IPS-20b (cell line): Measurements from ENCODE around the gene SGSM2.
"Not testable (repeated sequence)": the region's sequence is repeated elsewhere in the genome, so short reads cannot be mapped to it uniquely, and the experiment has no call there.

Experiments used
- H3K27ac ChIP-seq: one replicate; pipeline ENCODE4 v1.5.1; 2013; ENCODE audit warnings: low read length
- H3K27me3 ChIP-seq: 2 replicates; pipeline ENCODE4 v1.6.1; 2013; ENCODE audit warnings: mild to moderate bottlenecking, low read length, inconsistent platforms; ENCODE audit not compliant: insufficient read depth
- H3K36me3 ChIP-seq: 2 replicates; pipeline ENCODE4 v1.6.1; 2013; ENCODE audit warnings: low read depth, mild to moderate bottlenecking, inconsistent platforms, low read length, moderate library complexity; ENCODE audit not compliant: insufficient read depth
- H3K4me1 ChIP-seq: 2 replicates; pipeline ENCODE4 v1.6.1; 2013; ENCODE audit warnings: mild to moderate bottlenecking, control low read depth, inconsistent platforms, low read length, moderate library complexity; ENCODE audit not compliant: insufficient read depth
- H3K4me3 ChIP-seq: 2 replicates; pipeline ENCODE4 v1.5.1; 2013; ENCODE audit warnings: mild to moderate bottlenecking, low read length, inconsistent platforms
- H3K9ac ChIP-seq: 2 replicates; pipeline ENCODE4 v1.6.1; 2013; ENCODE audit warnings: low read depth, mild to moderate bottlenecking, inconsistent platforms, low read length, moderate library complexity
- H3K9me3 ChIP-seq: 2 replicates; pipeline ENCODE4 v1.6.1; 2013; ENCODE audit warnings: mild to moderate bottlenecking, low read depth, low read length, inconsistent platforms; ENCODE audit not compliant: insufficient read depth

The SGSM2 gene

DNA sequence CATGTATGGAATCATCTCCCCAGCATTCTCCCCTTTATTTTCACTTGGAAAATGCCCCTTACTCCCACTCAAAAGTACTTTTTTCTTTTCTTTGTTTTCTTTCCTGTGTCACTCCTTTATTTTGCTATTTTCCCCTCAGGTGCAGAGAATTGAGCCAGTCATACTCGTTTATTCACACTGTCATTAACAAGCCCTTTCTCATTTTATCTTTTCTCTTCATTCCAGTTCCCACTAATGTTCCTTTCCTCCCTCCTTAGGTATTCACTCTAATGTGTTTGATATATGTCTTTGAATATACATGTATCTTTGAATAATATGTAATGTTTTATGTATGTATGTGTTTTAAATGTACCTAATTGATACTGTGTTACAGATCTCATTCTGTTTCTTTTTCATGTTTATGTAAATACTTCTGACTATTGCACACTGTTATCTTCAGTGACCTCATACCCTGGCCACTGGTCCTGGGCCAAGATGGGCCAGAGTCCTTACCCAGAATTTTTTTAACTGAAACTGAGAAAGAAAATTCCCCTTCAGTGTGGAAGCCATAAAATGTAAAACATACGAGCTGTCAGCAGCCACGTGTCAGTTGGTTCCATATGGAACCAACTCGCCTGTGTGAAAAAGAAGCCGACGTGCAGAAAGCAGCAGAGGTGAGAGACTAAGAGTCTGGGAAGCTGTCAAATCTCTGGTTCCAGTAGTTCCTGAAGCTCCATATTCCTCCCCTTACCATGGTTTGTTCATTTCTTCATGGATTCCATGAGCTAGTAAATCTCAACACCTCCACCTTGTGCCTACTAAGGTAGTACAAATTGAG lies 27.8 kb upstream of the SGSM2 start:
- no peak overlapping the region for H3K27ac ChIP-seq
- H3K9me3 ChIP-seq, result no peaks in the 10 kb centered on the region
- H3K36me3 ChIP-seq, result no peaks in the 10 kb centered on the region
- H3K4me3 ChIP-seq, result no peak overlapping the region
- no peak overlapping the region for H3K9ac ChIP-seq
- H3K4me1 ChIP-seq, result no peaks in the 10 kb centered on the region
- no peaks in the 10 kb centered on the region for H3K27me3 ChIP-seq

DNA sequence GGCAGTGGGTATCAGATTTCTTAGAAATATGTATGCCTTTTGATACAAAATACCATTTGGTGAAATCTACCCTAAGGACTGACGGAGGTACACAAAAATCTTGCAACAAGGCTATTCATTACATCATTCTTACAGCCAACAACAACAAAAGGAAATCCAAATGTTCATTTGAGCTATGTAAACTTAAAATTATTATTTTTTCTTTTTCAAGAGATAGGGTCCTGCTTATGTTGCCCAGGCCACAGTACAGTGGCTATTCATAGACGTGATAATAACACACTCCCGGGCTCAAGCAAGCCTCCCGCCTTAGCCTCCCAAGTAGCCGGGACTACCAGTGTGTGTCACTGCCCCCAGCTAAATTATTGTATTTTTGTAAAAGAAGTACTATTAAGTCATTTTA lies 24.6 kb upstream of the SGSM2 start:
- Histone ChIP-seq H3K27ac (no peak overlapping the region), H3K9ac (no peak overlapping the region), H3K36me3 (no peaks in the 10 kb centered on the region), H3K27me3 (no peaks in the 10 kb centered on the region), H3K4me1 (no peaks in the 10 kb centered on the region), H3K4me3 (no peak overlapping the region), H3K9me3 (no peaks in the 10 kb centered on the region)

DNA sequence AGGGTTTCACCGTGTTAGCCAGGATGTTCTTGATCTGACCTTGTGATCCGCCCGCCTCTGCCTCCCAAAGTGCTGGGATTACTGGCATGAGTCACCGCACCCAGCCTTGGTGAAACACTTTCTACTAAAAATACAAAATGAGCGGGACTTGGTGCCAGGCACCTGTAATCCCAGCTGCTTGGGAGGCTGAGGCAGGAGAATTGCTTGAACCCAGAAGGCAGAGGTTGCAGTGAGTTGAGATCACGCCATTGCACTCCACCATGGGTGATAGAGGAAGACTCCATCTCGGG lies 20.4 kb upstream of the SGSM2 start:
- not testable (repeated sequence) for H3K4me1 ChIP-seq, H3K9ac ChIP-seq, H3K36me3 ChIP-seq, H3K27me3 ChIP-seq, H3K9me3 ChIP-seq, H3K27ac ChIP-seq, H3K4me3 ChIP-seq

DNA sequence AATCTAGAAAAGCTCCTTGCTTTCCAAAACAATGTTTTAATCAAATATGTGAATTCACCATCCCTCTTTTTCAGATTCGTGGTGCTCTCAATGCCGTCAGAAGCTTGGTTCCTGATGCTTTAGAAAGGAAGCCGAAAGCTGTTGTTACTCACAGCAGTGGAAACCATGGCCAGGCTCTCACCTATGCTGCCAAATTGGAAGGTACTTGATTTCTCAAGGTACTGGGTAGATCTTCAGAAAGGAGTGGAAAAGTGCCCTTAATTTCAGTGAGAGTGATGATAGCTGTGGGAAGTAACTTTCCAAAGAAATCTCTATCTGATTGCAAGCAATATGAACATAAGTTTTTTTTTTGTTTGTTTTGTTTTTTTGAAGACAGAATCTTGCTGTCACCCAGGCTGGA lies 19.5 kb upstream of the SGSM2 start:
- no peak overlapping the region for H3K9ac ChIP-seq
- H3K27me3 ChIP-seq, result no peaks in the 10 kb centered on the region

DNA sequence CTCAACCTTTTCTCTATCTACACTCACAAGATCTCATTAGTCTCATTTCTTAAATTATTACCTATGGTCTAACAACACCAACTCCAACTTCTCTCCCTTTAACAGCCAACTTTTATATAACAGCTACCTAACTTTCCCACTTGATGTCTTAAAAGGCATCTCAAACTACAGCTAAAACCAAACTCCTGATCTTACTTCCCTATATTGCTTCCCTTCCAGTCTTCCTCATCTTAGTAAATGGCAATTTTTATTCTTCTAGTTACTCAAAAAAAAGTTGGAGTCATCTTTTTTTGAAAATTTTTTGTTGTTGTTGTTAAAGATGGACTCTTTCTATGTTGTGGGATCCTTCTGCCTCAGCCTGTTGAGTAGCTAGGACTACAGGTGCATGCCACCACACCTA lies 18.2 kb upstream of the SGSM2 start:
- H3K4me3 ChIP-seq, result no peak overlapping the region
- no peaks in the 10 kb centered on the region for H3K27me3 ChIP-seq
- H3K36me3 ChIP-seq, result peaks cover 19% of the 10 kb centered on the region
- H3K9ac ChIP-seq, result no peak overlapping the region
- H3K9me3 ChIP-seq, result no peaks in the 10 kb centered on the region
- H3K4me1 ChIP-seq, result no peaks in the 10 kb centered on the region
- H3K27ac ChIP-seq, result no peak overlapping the region

More for the DNA sequence above, 19.5 kb upstream of the SGSM2 start:
- no peak overlapping the region for H3K27ac ChIP-seq
- no peak overlapping the region for H3K4me3 ChIP-seq
- H3K4me1 ChIP-seq, result no peaks in the 10 kb centered on the region
- H3K36me3 ChIP-seq, result peaks cover 7% of the 10 kb centered on the region
- no peaks in the 10 kb centered on the region for H3K9me3 ChIP-seq

DNA sequence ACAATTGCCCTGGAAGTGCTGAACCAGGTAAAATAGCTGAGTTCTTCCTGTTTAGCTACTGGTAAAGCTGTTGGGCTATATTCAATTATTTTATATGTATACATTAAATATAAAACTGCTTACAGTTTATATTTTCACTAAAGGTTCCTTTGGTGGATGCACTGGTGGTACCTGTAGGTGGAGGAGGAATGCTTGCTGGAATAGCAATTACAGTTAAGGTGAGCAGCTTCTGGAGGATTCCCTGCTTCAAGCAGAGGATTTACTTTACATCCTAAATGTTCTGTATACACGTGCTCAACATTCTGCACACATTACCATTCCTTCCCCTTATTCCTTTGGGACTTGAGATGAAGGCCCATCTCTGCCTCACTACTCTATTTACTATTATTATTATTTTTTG lies 15.9 kb upstream of the SGSM2 start:
- Histone ChIP-seq H3K9ac (no peak overlapping the region), H3K27me3 (no peaks in the 10 kb centered on the region), H3K4me1 (no peaks in the 10 kb centered on the region), H3K9me3 (no peaks in the 10 kb centered on the region), H3K36me3 (peaks cover 43% of the 10 kb centered on the region), H3K27ac (no peak overlapping the region), H3K4me3 (no peak overlapping the region)

DNA sequence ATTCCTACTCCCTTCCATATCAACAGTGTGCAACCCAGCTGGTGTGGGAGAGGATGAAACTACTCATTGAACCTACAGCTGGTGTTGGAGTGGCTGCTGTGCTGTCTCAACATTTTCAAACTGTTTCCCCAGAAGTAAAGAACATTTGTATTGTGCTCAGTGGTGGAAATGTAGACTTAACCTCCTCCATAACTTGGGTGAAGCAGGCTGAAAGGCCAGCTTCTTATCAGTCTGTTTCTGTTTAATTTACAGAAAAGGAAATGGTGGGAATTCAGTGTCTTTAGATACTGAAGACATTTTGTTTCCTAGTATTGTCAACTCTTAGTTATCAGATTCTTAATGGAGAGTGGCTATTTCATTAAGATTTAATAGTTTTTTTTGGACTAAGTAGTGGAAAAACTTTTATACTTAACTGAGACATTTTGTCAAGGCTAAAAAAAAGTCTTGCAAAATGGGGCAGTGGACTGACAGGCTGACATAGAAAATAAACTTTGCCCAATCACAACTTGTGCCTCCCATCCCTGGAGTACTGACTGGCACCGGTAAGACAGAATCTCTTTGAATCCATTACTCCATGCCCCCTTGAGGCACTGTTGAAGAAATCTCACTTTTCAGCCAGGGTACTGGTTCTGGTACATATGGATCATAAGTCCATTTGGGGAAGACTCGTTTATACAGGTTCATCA lies 13.5 kb upstream of the SGSM2 start:
- no peaks in the 10 kb centered on the region for H3K27me3 ChIP-seq
- H3K4me3 ChIP-seq, result no peak overlapping the region
- H3K36me3 ChIP-seq, result peaks cover 64% of the 10 kb centered on the region
- H3K27ac ChIP-seq, result no peak overlapping the region
- H3K9ac ChIP-seq, result no peak overlapping the region
- no peaks in the 10 kb centered on the region for H3K9me3 ChIP-seq
- no peaks in the 10 kb centered on the region for H3K4me1 ChIP-seq

DNA sequence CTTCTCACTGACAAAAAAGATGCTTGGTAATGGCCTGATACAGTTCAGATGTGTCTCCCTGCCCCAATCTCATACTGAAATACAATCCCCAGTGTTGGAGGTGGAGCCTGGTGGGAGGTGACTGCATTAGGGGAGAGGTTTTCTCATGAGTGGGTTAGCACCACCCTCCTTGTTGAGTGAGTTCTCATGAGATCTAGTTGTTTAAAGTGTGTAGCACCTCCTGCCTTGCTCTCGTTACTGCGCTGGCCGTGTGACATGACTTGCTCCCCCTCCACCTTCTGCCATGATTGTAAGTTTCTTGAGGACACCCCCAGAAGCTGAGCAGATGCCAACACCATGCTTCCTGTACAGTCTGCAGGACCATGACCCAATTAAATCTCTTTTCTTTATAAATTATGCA lies 6.0 kb upstream of the SGSM2 start:
- H3K9ac ChIP-seq, result no peak overlapping the region
- no peaks in the 10 kb centered on the region for H3K9me3 ChIP-seq
- H3K4me1 ChIP-seq, result peaks cover 17% of the 10 kb centered on the region
- H3K27ac ChIP-seq, result no peak overlapping the region
- H3K27me3 ChIP-seq, result no peaks in the 10 kb centered on the region
- no peak overlapping the region for H3K4me3 ChIP-seq
- peaks cover 91% of the 10 kb centered on the region for H3K36me3 ChIP-seq

DNA sequence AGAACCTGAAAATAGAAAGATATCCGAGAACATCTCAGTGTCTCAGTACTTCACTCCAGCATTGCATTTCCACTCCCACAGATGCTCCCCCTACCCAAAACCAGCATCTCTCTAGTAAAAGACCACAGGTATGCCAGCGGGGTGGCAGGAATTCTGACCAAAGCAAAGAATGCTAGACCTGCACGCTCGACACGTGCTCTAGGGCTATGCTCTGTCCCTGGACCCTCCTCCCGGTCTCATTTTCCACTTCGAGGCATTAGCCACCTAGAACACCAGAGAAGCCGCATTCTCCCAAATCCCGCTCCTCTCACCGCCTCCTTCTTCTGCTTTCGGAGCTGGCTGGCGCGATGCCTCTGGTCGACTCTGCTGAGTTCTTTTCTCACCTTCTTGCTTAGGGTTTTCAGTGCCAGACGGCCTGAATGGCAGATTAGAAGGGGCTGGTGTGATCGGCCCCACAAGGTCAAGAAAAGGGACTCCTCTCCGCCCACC lies 1.5 kb upstream of the SGSM2 start:
- Histone ChIP-seq H3K27ac (peak overlapping the region; percentile 63), H3K4me1 (peaks cover 22% of the 10 kb centered on the region), H3K9me3 (no peaks in the 10 kb centered on the region), H3K27me3 (no peaks in the 10 kb centered on the region), H3K9ac (peak overlapping the region; percentile 97), H3K36me3 (peaks cover 49% of the 10 kb centered on the region), H3K4me3 (peak overlapping the region; percentile 95)

DNA sequence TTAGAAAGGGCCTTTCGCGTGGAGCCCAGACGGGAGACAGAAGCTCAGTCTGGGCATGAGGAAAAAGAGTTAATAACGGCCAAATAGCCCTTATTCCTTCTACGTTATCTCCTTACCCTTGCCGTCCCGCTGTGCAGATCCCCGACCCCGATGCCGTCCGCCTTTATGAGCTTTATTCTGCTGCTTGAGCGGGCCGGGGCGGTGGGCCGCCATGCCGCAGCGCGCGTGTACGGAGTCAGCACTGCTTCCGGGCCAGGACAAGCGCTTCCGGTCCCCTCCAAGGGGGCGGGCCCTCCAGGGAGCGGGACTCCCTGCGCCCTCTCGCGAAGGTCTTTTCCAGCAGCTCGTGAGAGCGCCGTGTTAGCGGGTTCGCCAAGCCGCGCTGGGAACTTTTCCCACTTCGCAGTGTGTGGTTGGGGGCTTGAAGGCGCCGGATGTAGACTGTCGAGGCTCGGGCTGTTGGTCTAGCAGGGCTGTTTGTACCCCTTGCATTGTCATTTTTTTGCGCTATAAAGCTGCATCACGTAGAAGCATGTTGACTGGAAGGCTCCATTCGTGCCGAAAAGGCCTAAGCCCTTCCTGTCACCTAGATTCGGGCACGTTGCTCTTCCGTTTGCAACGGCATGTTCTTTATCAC lies 968 bp upstream of the SGSM2 start, which contains the start of gene TSR1:
Gene TSR1 (minus strand): TSS at position 243 of the 637 bp plus-strand sequence. CDS start 30 bp downstream, at position 213.
- peak within 1 kb of the TSS; percentile 95 for H3K4me3 ChIP-seq

DNA sequence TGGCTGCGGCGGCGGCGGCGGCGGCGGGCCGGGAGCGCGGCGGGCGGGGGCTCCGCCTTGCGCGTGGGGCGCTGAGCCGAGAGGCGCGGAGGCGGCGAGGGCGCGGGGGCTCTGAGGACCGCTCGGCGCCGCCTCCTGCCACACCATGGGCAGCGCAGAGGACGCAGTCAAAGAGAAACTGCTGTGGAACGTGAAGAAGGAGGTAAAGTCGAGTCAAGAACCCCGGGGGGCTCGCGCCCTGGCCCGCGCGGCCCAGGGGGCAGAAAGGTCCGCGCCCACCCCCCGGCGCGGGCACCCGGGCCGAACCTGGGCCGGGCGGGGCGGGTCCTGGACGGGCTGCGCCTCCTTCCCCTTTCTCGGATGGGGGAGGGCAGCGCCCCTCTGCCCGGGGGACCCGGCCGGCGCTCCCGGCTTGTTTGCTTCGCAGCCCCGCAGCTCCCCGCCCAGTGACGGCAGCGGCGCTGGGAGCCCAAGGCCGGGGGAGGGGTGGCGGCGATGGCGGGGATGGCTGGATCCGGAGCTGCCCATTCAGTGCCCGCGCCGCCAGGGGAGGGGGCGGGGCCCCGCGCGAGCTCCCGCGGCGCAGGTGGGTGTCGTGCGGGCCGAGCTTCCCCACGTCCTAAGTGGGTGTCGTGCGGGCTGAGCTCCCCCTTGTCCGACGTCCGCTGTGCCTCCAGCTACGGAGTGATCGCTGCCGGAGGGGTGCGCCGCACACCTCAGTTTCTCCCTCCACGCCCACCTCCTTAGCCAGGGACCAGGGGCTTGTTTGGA lies 428 bp downstream of the SGSM2 start:
- Histone ChIP-seq H3K9ac (peak overlapping the region; percentile 60; the same call in 1 of the 2 replicates), H3K27me3 (no peaks in the 10 kb centered on the region), H3K36me3 (peaks cover 38% of the 10 kb centered on the region), H3K4me1 (peaks cover 22% of the 10 kb centered on the region), H3K4me3 (peak overlapping the region; percentile 78), H3K9me3 (no peaks in the 10 kb centered on the region), H3K27ac (no peak overlapping the region)

More for the DNA sequence above, 968 bp upstream of the SGSM2 start, which contains the start of gene TSR1:
- Histone ChIP-seq H3K4me1 (peaks cover 22% of the 10 kb centered on the region), H3K9ac (peak within 1 kb of the TSS; percentile 97), H3K36me3 (peaks cover 45% of the 10 kb centered on the region), H3K27ac (peak within 1 kb of the TSS; percentile 63), H3K27me3 (no peaks in the 10 kb centered on the region), H3K9me3 (no peaks in the 10 kb centered on the region)
